H9 (cell line): ENCODE measurements around the gene WDR33. TPM values are rescaled to one million over a fixed set of nuclear protein-coding genes. Genes with fewer than 3 reads are reported as not detected.

Experiments used
- DNase-seq: peaks from one replicate; pipeline ENCODE4 v3.0.0-alpha.2; 2017
- H2AFZ ChIP-seq: one replicate; pipeline ENCODE4 v1.6.1; 2013; ENCODE audit warnings: mild to moderate bottlenecking, low read length, control low read depth, moderate library complexity
- H2AK5ac ChIP-seq: 2 replicates; pipeline ENCODE4 v1.6.1; 2013; ENCODE audit warnings: low read length, control low read depth, mixed read lengths; ENCODE audit not compliant: insufficient read length
- H2BK120ac ChIP-seq: one replicate; pipeline ENCODE4 v1.6.1; 2013; ENCODE audit warnings: low read depth, mild to moderate bottlenecking, low read length, control low read depth, inconsistent platforms; ENCODE audit not compliant: poor library complexity, severe bottlenecking
- H2BK12ac ChIP-seq: 2 replicates; pipeline ENCODE4 v1.6.1; 2013; ENCODE audit warnings: low read length, control low read depth, mixed read lengths, low read depth; ENCODE audit not compliant: insufficient read length
- H2BK15ac ChIP-seq: 2 replicates; pipeline ENCODE4 v1.6.1; 2013; ENCODE audit warnings: low read depth, low read length, control low read depth
- H2BK20ac ChIP-seq: one replicate; pipeline ENCODE4 v1.6.1; 2013; ENCODE audit warnings: low read depth, mild to moderate bottlenecking, low read length, control low read depth, inconsistent platforms; ENCODE audit not compliant: poor library complexity, severe bottlenecking
- H2BK5ac ChIP-seq: 2 replicates; pipeline ENCODE4 v1.6.1; 2013; ENCODE audit warnings: low read length, control low read depth, mixed read lengths; ENCODE audit not compliant: insufficient read length
- H3K14ac ChIP-seq: 2 replicates; pipeline ENCODE4 v1.6.1; 2013; ENCODE audit warnings: low read length, control low read depth; ENCODE audit not compliant: insufficient read depth
- H3K18ac ChIP-seq: 2 replicates; pipeline ENCODE4 v1.6.1; 2013; ENCODE audit warnings: low read depth, mild to moderate bottlenecking, mixed read lengths, low read length, control low read depth; ENCODE audit not compliant: insufficient read length
- H3K23ac ChIP-seq: 2 replicates; pipeline ENCODE4 v1.6.1; 2013; ENCODE audit warnings: low read length, control low read depth, mixed read lengths, low read depth; ENCODE audit not compliant: insufficient read length
- H3K23me2 ChIP-seq: 2 replicates; pipeline ENCODE4 v1.6.1; 2013; ENCODE audit warnings: low read depth, mild to moderate bottlenecking, mixed read lengths, low read length, control low read depth; ENCODE audit not compliant: insufficient read length, poor library complexity, severe bottlenecking
- H3K27ac ChIP-seq: 2 replicates; pipeline ENCODE4 v1.5.1; 2013; ENCODE audit warnings: low read length, control low read depth, mixed read lengths, low read depth; ENCODE audit not compliant: insufficient read length
- H3K27me3 ChIP-seq: 2 replicates; pipeline ENCODE4 v1.6.1; 2013; ENCODE audit warnings: low read length, control low read depth, inconsistent platforms; ENCODE audit not compliant: insufficient read depth
- H3K4ac ChIP-seq: 2 replicates; pipeline ENCODE4 v1.6.1; 2013; ENCODE audit warnings: low read depth, mild to moderate bottlenecking, control low read depth, inconsistent platforms, low read length, moderate library complexity
- H3K4me1 ChIP-seq: 2 replicates; pipeline ENCODE4 v1.6.1; 2013; ENCODE audit warnings: low read length, control low read depth, inconsistent platforms; ENCODE audit not compliant: insufficient read depth
- H3K4me2 ChIP-seq: 2 replicates; pipeline ENCODE4 v1.6.1; 2013; ENCODE audit warnings: low read length, control low read depth, mixed read lengths; ENCODE audit not compliant: insufficient read length, insufficient read depth
- H3K56ac ChIP-seq: 2 replicates; pipeline ENCODE4 v1.6.1; 2013; ENCODE audit warnings: low read depth, mild to moderate bottlenecking, mixed read lengths, low read length, control low read depth; ENCODE audit not compliant: insufficient read length
- H3K79me1 ChIP-seq: 2 replicates; pipeline ENCODE4 v1.6.1; 2013; ENCODE audit warnings: low read depth, mild to moderate bottlenecking, moderate library complexity, low read length, control low read depth, inconsistent platforms; ENCODE audit not compliant: insufficient read depth, poor library complexity, severe bottlenecking
- H3K79me2 ChIP-seq: 2 replicates; pipeline ENCODE4 v1.6.1; 2013; ENCODE audit warnings: low read length, control low read depth, inconsistent platforms; ENCODE audit not compliant: insufficient read depth
- H3K9ac ChIP-seq: 2 replicates; pipeline ENCODE4 v1.6.1; 2013; ENCODE audit warnings: low read length, control low read depth, mixed read lengths; ENCODE audit not compliant: insufficient read length; ENCODE audit errors: extremely low read depth
- H3K9me3 ChIP-seq: one replicate; pipeline ENCODE4 v1.6.1; 2013; ENCODE audit warnings: low read depth, low read length, inconsistent platforms; ENCODE audit not compliant: control insufficient read depth
- H3T11ph ChIP-seq: one replicate; pipeline ENCODE4 v1.6.1; 2013; ENCODE audit warnings: mild to moderate bottlenecking, low read length, control low read depth, inconsistent platforms
- H4K20me1 ChIP-seq: one replicate; pipeline ENCODE4 v1.6.1; 2013; ENCODE audit not compliant: control insufficient read depth, insufficient read length, insufficient read depth
- H4K5ac ChIP-seq: 2 replicates; pipeline ENCODE4 v1.6.1; 2013; ENCODE audit warnings: low read depth, mild to moderate bottlenecking, mixed read lengths, low read length, control low read depth; ENCODE audit not compliant: insufficient read length
- H4K8ac ChIP-seq: replicated peaks from 2 replicates; pipeline ENCODE4 v1.6.1; 2013; ENCODE audit warnings: low read length, control low read depth, mixed read lengths, low read depth; ENCODE audit not compliant: insufficient read length
- H4K91ac ChIP-seq: 2 replicates; pipeline ENCODE4 v1.6.1; 2013; ENCODE audit warnings: low read depth, mild to moderate bottlenecking, moderate library complexity, mixed read lengths, low read length, control low read depth; ENCODE audit not compliant: insufficient read length
- H3K27ac Mint-ChIP-seq, 3 experiments: 2 replicates in 2 of 3; 3 replicates in 1 of 3; pipeline ENCODE4 v1.8.0; 2020 to 2021; ENCODE audit warnings: mixed read lengths in 3 of 3, mild to moderate bottlenecking in 1 of 3, moderate library complexity in 1 of 3
- H3K27me3 Mint-ChIP-seq: 2 replicates; pipeline ENCODE4 v1.8.0; 2021; ENCODE audit warnings: low read depth, mild to moderate bottlenecking, moderate library complexity, mixed read lengths
- H3K36me3 Mint-ChIP-seq, 3 experiments: 2 replicates in 2 of 3; 3 replicates in 1 of 3; pipeline ENCODE4 v1.8.0; 2020 to 2021; ENCODE audit warnings: low read depth in 3 of 3, mixed read lengths in 3 of 3; ENCODE audit not compliant: insufficient read depth in 1 of 3
- H3K4me1 Mint-ChIP-seq, 2 experiments: 2 replicates each; pipeline ENCODE4 v1.8.0; 2020; ENCODE audit warnings: mixed read lengths in 2 of 2
- H3K4me3 Mint-ChIP-seq, 2 experiments: 2 replicates in 1 of 2; 3 replicates in 1 of 2; pipeline ENCODE4 v1.8.0; 2020 to 2021; ENCODE audit warnings: mild to moderate bottlenecking in 2 of 2, mixed read lengths in 2 of 2, moderate library complexity in 1 of 2
- H3K9me3 Mint-ChIP-seq, 2 experiments: 2 replicates in 1 of 2; 3 replicates in 1 of 2; pipeline ENCODE4 v1.8.0; 2020; ENCODE audit warnings: mild to moderate bottlenecking in 2 of 2, mixed read lengths in 2 of 2, moderate library complexity in 1 of 2
- WGBS: extraction: QIAGEN DNeasy Blood & Tissue Kit; methylation state at CpG from one replicate; pipeline ENCODE4 v1.1.7; 2013; ENCODE audit warnings: missing lambda C conversion rate, low lambda C conversion rate, mixed read lengths; ENCODE audit not compliant: insufficient read length; ENCODE audit errors: extremely low coverage; 5-methylcytosine and 5-hydroxymethylcytosine counted together
- total RNA-seq: library from RNA; stranded (reverse); gene quantifications from 2 replicates; pipeline ENCODE4 v1.2.1, GENCODE V29; 2021
- TF ChIP-seq, protein P1 (sequence below): fragments of 200-600 bp; sonication (generic); conservative IDR thresholded peaks from 3 replicates; pipeline ENCODE4 v1.8.0; 2021; ENCODE audit warnings: antibody characterized with exemption, mild to moderate bottlenecking

Gene WDR33
- total RNA-seq, 1 experiment from 2014 or later = 86.0 TPM

DNA sequence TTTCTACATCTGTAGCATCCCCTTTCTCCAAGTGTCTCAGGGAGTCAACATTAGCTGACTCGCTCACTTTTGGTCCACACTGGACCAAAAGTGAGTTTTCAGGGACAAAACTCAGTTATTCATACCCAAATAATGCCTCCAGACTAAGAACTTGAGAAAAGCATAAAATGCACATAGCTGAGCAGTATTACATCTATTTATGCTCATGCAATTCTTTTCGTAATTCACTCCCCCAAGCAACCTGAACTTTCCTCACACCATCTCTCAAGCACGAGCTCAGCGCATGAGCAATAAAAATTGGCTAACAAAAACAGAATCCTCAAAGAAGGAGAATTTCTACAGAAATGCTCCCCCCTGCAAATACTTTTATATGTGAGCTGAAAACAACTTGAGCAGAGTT, 92.7 kb downstream of the WDR33 start:
- H4K5ac ChIP-seq = no peak overlapping the region
- H3K79me1 ChIP-seq = no peaks in the 10 kb centered on the region

More for the DNA sequence above, 92.7 kb downstream of the WDR33 start:
- no peaks in the 10 kb centered on the region for H3K9me3 ChIP-seq
- H3K23me2 ChIP-seq = no peaks in the 10 kb centered on the region
- no peak overlapping the region for H2BK20ac ChIP-seq
- no peaks in the 10 kb centered on the region for H3K9me3 Mint-ChIP-seq
- no peak overlapping the region for H3K4me3 Mint-ChIP-seq
- no peak overlapping the region for H3K27ac ChIP-seq
- no peak overlapping the region for H3K4me2 ChIP-seq
- no peaks in the 10 kb centered on the region for H3K27me3 ChIP-seq
- H2AFZ ChIP-seq = no peak overlapping the region
- H3K4me1 ChIP-seq = no peaks in the 10 kb centered on the region
- H3K79me2 ChIP-seq = 0 out of 2 replicates have a peak, but pooled peaks cover 2% of the 10 kb centered on the region
- no peak overlapping the region for H3K23ac ChIP-seq
- H2AK5ac ChIP-seq = no peak overlapping the region
- no peak overlapping the region for H3K14ac ChIP-seq
- H4K91ac ChIP-seq = no peak overlapping the region
- no peaks in the 10 kb centered on the region for H3K27me3 Mint-ChIP-seq
- no peak for DNase-seq
- no peak overlapping the region for H3K27ac Mint-ChIP-seq
- H4K20me1 ChIP-seq = no peaks in the 10 kb centered on the region
- H2BK5ac ChIP-seq = no peak overlapping the region
- TF ChIP-seq, protein P1, sequence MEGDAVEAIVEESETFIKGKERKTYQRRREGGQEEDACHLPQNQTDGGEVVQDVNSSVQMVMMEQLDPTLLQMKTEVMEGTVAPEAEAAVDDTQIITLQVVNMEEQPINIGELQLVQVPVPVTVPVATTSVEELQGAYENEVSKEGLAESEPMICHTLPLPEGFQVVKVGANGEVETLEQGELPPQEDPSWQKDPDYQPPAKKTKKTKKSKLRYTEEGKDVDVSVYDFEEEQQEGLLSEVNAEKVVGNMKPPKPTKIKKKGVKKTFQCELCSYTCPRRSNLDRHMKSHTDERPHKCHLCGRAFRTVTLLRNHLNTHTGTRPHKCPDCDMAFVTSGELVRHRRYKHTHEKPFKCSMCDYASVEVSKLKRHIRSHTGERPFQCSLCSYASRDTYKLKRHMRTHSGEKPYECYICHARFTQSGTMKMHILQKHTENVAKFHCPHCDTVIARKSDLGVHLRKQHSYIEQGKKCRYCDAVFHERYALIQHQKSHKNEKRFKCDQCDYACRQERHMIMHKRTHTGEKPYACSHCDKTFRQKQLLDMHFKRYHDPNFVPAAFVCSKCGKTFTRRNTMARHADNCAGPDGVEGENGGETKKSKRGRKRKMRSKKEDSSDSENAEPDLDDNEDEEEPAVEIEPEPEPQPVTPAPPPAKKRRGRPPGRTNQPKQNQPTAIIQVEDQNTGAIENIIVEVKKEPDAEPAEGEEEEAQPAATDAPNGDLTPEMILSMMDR = no peak
- H3K56ac ChIP-seq = no peak overlapping the region
- H3K9ac ChIP-seq = no peak overlapping the region
- peaks cover 5 to 14% of the 10 kb centered on the region in 2 experiments; a peak in 3 of 4 replicates for H3K4me1 Mint-ChIP-seq
- H3T11ph ChIP-seq = no peak overlapping the region
- H2BK120ac ChIP-seq = no peak overlapping the region
- no peak overlapping the region for H2BK15ac ChIP-seq
- no peak overlapping the region for H3K4ac ChIP-seq
- H3K36me3 Mint-ChIP-seq = peaks cover 36 to 79% (median 54%) of the 10 kb centered on the region in 3 experiments
- WGBS = no CpG with 5 or more reads among the region's 4 CpGs
- no peak overlapping the region for H3K18ac ChIP-seq
- H2BK12ac ChIP-seq = no peak overlapping the region
- H4K8ac ChIP-seq = no peak overlapping the region
